IPS-NIHi11 (cell line): ENCODE results near the gene ITIH1.

ENCODE experiments used
- DNase-seq: peaks from one replicate; pipeline ENCODE4 v3.0.0; 2012; ENCODE audit warnings: mixed read lengths, low spot score

The ITIH1 gene

DNA sequence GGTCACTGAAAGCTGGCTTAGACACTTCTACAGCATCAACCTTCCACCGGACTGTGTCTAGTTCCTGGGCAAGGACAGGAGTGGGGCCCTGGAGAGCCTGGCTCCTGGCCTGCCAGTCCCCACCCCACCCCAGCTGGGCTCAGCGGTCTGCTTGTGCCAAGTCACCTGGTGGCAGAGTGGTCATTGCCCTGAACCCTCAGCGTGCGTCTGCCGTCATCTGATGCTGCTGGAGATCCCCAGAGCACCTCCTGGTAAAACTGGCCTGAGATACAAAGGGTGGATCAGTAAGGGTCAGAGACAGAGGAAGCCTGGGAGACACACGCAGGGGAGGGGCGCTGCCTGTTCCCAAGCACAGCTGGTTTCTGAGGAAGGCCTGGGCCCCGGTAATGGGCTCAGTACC, 36.4 kb downstream of the ITIH1 start:
- no peak for DNase-seq

- DNase-seq: no peak
Measured at GRCh38 chr3:52816199-52816598, 38.8 kb downstream of the ITIH1 start.

- DNase-seq: no peak
Measured at GRCh38 chr3:52816654-52817053, 39.3 kb downstream of the ITIH1 start.

DNA sequence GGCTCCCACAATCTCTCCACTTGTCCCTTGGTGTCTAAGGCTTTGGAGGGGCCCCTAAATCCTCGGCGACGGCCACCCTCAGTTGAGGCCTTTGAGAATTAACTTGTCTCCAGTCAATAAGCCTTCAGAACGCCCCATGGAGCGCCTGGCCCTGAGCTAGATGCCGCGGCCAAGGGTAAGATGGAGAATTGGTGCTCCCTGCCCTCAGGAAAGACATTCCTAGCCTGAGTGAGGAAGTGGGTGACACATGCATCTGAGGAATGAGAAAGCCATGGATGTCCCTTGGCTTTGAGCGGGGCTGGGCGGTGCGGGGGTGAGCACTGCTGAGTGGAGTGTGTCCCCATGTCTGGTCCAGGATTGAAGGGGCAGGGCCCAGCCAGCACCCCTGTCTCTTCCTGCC, 39.8 kb downstream of the ITIH1 start:
- DNase-seq: no peak

GRCh38 chr3:52817860-52818259, 40.5 kb downstream of the ITIH1 start:
- no peak for DNase-seq

DNA sequence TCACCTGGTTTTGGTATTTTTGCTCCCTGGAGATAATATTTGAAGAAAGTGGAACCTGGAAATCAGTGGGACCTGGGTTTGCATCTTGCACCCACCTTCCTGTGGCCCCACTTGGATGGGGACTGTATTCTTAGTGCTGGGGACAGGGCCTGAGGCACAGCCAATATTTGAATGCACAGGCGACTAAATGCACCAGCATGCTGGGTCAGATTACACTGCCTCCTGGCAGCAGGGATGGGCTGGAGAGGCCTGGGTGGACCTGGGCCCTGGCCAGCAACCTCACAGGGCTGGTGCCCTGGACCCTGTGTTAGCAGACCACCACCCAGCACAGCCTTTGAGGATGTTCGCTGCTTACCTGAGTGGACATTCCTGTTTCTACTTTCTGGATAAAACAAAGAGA, 42.5 kb downstream of the ITIH1 start:
- peak; percentile 55 for DNase-seq

DNA sequence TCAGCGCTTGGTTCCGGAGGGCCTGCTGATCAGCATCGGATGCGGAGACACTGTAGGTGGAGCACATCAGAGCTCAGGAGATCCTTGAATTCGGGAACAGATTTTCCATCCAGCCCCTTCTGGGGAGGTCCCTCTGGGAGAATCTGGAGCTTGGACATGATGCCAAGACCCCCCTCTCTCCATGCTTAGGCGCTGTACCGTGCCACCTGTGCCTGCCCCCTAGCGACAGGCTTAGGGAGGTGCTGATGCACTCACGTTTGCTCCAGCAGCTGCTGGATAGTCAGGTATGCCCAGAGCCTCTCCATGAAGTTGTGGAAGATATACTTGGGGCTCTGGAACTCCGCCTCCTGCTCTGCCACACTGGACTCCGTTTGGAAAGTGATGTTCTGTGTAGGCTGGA, 43.3 kb downstream of the ITIH1 start:
- DNase-seq: peak; percentile 88

DNA sequence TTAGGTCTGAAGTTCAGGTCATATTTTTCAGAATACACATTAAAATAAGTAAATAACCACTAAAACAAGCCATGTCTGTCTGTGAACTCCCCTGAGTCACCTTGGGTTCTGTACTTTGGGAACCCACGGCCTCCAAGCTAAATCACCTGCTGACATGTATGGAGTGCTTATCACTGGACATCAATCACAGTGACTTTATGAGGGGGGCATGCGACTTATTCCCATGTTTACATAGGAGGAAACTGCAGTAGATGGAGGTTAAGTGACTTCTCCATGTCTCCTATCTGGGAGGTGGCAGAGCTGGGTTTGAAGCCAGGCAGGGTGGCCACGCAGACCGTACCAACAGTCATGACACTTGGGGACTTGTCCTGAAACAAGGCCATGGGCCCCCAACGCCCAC, 45.0 kb downstream of the ITIH1 start:
- no peak for DNase-seq

GRCh38 chr3:52824037-52824436, 46.6 kb downstream of the ITIH1 start:
- DNase-seq: no peak

DNA sequence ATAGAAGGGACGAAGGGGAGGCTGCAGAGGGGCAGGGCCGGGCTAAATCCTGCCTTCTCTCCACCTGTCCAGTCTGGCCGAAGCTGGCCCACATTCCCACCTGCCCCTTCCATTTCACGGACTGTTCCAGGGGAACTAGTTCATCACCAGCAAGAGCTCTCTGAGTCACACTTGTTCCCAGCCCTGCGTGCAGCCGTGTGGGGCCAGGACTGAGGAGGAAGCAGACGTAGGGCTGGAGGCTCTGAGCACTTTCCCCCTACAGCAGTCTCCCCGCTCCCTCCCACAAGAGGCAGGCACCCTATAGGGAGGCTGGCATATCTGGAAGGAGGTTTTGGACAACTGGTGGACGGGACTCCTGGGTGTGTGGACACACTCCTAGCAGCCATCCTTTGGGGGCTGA, 50.0 kb downstream of the ITIH1 start:
- DNase-seq: no peak

DNA sequence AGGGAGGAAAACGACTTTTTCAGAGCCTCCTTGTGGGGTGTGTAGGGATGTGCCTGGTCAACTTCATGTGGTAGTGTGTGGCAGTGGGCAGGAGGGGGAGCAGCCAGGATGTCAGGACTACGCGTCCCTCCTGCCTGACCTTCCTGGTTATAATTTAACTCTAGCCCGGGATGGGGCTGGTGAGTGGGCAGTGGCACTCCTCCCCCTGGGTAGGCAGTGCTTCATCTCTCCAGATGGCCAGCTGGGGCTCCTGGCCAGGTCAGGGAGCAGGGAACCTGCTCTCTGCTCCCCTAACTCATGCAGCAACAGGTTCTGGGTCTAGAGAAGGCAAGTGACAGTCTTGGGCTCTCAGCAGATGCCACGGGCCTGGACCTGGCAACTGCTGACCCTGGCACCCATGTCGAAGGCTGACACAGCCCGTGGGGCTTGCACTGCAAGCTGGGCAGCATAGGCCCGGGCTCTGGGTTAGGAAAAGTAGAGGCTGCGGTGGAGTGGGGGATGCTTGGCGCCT, 50.5 kb downstream of the ITIH1 start:
- peak; percentile 53 for DNase-seq

DNA sequence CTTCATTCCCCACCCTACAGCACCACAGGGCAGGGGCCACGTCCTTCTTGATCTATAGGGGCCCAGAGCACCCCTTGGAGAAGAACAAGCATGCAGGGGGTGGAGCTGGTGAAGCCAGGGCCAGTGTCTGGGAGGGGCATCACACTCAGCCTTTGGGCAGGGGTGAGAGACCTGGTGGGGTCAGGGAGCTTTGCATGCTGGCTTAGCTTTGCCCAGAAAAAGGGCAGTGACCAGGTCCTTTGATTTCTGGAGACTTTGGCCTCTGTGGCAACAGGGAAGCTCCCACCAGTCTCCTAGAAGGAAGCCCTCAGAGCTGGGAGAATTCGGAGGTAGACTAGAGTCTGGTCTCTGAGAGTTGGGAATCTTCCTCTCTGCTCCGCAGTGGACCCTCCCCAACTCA, 52.1 kb downstream of the ITIH1 start:
- DNase-seq: no peak

DNA sequence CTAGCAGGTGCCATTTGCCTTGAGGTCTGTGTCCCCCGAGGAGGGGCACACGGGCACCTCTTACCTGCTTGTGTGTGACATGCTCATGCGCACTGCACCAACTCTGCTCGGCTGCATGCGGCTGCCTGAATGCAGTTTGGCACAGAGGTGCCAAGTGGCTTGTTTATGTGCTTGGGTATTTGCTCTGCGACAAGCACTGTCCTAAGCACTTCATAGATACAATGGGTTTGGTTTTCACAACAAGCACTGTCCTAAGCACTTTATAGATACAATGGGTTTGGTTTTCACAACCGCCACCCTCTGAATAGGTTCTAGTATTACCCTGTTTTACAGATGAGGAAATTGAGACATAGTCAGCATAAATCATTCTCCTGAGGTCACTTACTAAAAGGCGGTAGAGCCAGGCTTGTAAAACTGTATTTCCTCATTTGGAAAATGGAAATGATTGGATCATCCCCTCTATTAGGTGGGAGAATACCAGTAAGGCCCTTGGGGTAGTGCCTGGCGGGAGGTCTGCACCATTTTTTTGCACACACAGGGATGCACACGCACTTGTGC, 52.6 kb downstream of the ITIH1 start:
- no peak for DNase-seq

DNA sequence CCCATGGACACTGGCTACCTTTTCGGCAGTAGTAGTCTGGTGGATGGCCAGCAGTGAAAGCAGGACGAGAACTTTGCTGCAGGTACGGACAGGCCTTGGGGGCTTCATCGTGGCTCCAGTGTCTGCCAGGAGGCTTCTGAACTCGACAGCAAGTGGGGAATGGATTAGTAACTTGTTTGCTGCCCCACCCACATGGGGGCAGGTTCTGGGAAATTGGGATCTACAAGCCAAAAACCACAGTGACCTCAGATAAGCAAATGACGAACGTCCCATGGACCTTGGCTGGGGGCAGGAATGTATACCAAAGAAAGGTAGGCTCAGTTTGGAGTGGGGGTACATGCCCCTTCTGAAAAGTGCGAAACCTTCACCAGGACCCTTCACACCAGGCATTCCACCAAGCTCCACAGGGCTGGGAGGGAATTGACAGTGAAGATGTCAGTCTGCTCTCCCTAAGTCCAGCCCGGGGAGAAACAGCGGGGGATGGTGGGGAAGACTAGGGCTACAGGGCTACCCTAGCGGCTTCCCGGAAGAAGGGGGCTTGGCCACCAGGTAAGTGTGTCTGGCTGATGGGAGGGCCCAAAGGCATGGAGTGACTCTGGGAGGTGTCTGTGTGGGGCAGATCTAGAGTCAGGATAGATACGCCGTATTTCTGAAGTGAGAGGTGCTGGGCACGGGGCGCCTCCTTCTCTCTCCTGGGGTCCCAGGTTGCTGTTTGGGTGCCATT, 53.3 kb downstream of the ITIH1 start, which contains the start of gene ITIH4:
Gene ITIH4, minus strand, starts transcription at position 138 of the 724 bp plus-strand sequence. Its CDS starts 30 bp downstream, at position 108.
- DNase-seq: no peak

DNA sequence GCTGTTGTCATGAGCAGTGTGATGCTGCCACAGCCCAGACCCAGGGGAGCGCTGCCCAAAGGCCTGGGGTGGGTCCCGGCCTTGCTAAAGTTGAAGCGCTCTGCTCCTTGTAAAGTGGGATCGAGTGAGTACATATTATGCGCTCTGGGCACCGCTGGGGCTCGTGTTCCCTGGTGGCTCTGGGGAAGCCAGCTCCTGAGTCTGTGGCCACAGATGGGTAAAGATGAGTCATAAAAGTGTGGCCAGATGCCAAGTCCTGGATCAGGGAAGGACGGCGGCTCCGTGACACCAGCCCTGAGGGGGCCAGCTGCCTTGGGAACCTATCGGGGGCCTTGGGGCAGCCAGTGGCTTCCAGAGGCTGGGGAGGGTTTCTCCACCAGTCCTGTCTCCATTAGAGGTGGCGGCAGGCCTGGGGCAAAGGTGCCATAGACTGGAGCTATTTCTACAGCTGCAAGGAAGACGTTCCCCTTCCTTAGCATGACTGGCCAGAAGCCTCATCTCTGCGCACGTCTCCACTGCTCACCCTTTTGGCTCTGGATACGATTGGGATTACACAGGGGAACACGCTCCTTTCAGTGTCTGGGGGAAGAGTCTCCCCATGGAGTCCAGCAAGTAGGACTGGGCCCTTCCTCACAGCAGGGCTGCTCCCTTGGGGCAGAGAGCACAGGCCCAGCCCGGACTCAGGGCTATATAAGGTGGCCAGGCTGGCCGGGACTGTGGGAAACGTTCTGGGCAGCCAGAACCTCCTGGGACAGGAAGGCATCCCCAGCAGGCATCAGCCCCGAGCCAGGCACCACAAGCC, 54.3 kb downstream of the ITIH1 start:
- DNase-seq: no peak

GRCh38 chr3:52833202-52833601, 55.8 kb downstream of the ITIH1 start:
- peak; percentile 42 for DNase-seq

GRCh38 chr3:52834871-52835501, 57.6 kb downstream of the ITIH1 start, which contains the start of gene MUSTN1:
TSS of gene MUSTN1 (minus strand) at chr3:52835019. CDS start at chr3:52834948, 71 bp downstream.
- DNase-seq: no peak

DNA sequence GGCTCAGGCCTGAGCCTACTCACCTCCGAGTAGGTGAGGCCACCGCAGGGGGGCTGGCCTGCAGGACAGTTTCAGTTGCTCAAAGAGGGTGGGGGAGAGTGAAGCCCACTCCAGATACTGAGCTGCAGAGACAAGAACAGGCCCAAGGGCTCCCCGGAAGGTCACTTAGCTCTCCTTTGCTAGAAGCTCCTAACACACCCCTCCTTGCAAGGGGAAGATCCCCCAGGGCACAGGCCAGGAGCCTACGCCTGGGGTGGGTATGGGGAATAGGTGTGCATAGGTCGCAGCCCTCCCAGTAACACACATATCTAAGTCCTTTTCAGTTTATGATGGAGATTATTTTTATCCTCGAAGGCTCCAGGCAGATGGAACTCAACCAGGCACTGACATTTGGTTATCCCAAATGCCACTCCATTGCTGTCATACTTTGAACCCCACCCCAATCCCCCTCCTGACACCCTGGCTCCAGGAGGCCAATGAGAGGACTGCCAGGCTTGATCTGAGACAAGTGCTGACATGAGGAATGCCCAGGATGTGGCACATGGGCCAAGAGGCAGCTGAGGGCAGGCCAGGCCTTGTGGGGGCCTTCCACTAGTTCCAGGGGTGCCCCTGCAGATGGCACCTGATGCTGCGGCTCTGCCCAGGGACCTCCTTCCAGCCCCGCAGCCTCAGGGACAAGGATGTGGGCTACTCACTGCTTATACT, 58.5 kb downstream of the ITIH1 start:
- DNase-seq: no peak

DNA sequence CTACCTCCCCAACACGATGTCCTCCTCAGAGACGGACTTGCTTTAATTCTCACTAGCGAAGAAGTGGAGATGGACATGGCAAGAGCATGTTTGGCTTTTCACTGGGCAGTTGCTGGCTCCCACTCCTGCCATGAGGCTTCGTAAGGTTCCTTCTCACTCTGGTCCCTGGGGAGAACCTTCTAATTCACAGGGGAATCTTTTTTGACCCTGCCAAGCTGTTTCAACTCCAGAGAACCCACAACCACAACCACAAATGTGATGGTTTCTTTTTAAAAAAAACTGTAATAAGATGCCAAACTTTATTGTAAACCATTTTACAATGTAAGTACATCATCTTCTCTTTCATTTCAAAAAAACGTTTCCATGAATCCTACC, 59.1 kb downstream of the ITIH1 start:
- DNase-seq: no peak

DNA sequence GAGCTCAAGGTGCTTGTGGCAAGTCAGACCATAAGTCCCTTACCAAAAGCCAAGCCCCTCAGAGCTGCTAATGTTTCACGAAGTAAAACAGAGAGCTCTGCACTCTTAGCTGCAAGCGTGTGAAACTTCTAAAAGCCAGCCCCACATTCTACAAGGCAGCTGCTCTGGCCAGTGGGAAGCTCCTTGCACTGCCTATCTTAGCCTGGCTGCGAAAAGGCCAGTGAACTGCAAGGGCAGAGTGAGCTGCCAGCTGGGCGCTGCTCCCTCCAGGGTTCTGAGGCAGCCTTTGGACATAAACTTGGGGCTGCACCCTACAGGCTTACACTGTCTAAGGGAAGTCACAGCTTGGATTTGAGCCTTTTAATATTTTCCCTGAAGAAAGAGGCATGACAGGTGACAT, 59.6 kb downstream of the ITIH1 start:
- no peak for DNase-seq

DNA sequence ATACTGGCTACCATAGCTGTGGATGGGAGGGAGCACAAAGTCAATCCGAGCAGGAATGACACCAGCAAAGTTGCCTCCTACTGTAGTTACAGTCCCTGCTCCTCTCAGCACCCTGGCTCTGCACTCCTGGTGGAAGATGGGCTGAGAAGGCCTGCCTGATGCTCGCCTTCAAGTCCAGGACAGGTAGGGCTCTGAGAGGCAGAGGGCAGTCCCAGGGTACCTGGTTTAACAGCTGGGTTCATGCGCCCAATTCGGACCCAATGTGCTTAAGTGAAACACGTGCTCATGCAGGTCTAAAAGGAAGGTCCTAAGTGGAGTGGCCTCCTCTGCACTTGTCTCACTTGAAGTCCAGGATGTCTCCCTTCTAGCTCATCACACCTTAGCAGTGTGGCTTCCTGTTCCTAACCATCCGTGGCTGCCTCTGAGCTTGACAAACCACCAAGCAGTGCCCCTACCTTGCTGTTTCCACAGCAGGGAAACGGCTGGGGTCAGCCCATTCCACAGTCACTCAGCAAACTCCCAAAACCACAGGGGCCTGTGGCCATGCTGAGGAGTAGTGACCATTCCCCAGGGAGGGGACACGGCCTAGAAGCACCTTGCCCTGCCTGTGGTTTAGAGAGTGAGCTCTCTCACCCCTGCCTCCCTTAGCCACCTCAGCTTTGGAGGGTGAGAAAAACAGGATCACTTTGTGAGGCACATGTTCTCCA, 61.3 kb downstream of the ITIH1 start:
- DNase-seq: no peak
